Activated CD4-positive, alpha-beta T cell treated with anti-CD3 and anti-CD28 coated beads, Interleukin-2, amount 50 U/mL, for 48 hours (primary cell): ENCODE results near the gene ANKRD53.
"Not testable (repeated sequence)": the region's sequence is repeated elsewhere in the genome, so short reads cannot be mapped to it uniquely, and the experiment has no call there.

Experiments used
- DNase-seq, 2 experiments: peaks; one replicate each; pipeline ENCODE4 v3.0.0-alpha.2; 2020

ANKRD53 gene

GRCh38 chr2:70992945-70993853 lies 14.8 kb downstream of the ANKRD53 start:
- no peak for DNase-seq

- peak; percentile 62 to 68 for DNase-seq
Observed at GRCh38 chr2:70994009-70994698, 15.7 kb downstream of the ANKRD53 start.

GRCh38 chr2:70994699-70995425 lies 16.4 kb downstream of the ANKRD53 start, which contains the start of gene TEX261:
Gene TEX261 (minus strand): TSS chr2:70994873. CDS start chr2:70994757, 116 bp downstream.
- peak; percentile 92 to 93 for DNase-seq

- peak; percentile 48 to 59 for DNase-seq
Observed at GRCh38 chr2:70995426-70995729, 16.9 kb downstream of the ANKRD53 start.

- not testable (repeated sequence) for DNase-seq
Observed at GRCh38 chr2:70998885-70999284, 20.5 kb downstream of the ANKRD53 start.

- no peak for DNase-seq
Observed at GRCh38 chr2:70999362-70999761, 20.9 kb downstream of the ANKRD53 start.

GRCh38 chr2:70999931-71000330 lies 21.5 kb downstream of the ANKRD53 start:
- not testable (repeated sequence) for DNase-seq

GRCh38 chr2:71000780-71001591 lies 22.6 kb downstream of the ANKRD53 start:
- peak; percentile 84 to 88 for DNase-seq

- no peak for DNase-seq
Observed at GRCh38 chr2:71001592-71001927, 23.1 kb downstream of the ANKRD53 start.

GRCh38 chr2:71001981-71002570 lies 23.6 kb downstream of the ANKRD53 start:
- DNase-seq, result no peak

- no peak for DNase-seq
Observed at GRCh38 chr2:71003396-71003795, 25.0 kb downstream of the ANKRD53 start.

GRCh38 chr2:71003966-71004755 lies 25.7 kb downstream of the ANKRD53 start:
- no peak for DNase-seq

GRCh38 chr2:71004857-71005256 lies 26.4 kb downstream of the ANKRD53 start:
- DNase-seq, result no peak

GRCh38 chr2:71005271-71006202 lies 27.1 kb downstream of the ANKRD53 start:
- DNase-seq, result no peak

- DNase-seq, result no peak
Observed at GRCh38 chr2:71006323-71006722, 27.9 kb downstream of the ANKRD53 start.

GRCh38 chr2:71006955-71007799 lies 28.7 kb downstream of the ANKRD53 start:
- no peak for DNase-seq

- DNase-seq, result no peak
Observed at GRCh38 chr2:71008342-71008741, 29.9 kb downstream of the ANKRD53 start.

GRCh38 chr2:71011786-71012185 lies 33.4 kb downstream of the ANKRD53 start:
- DNase-seq, result not testable (repeated sequence)

GRCh38 chr2:71018625-71019024 lies 40.2 kb downstream of the ANKRD53 start:
- DNase-seq, result no peak
